ENCODE measurements around the gene LYAR. TPM values are rescaled to one million over a fixed set of nuclear protein-coding genes. Genes with fewer than 3 reads are reported as not detected.

Gene LYAR, protein sequence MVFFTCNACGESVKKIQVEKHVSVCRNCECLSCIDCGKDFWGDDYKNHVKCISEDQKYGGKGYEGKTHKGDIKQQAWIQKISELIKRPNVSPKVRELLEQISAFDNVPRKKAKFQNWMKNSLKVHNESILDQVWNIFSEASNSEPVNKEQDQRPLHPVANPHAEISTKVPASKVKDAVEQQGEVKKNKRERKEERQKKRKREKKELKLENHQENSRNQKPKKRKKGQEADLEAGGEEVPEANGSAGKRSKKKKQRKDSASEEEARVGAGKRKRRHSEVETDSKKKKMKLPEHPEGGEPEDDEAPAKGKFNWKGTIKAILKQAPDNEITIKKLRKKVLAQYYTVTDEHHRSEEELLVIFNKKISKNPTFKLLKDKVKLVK
- 10 to 100 TPM in 1 of 2 donors, 1 to 10 TPM in 1; 9.0 to 19.1 TPM for total RNA-seq

DNA sequence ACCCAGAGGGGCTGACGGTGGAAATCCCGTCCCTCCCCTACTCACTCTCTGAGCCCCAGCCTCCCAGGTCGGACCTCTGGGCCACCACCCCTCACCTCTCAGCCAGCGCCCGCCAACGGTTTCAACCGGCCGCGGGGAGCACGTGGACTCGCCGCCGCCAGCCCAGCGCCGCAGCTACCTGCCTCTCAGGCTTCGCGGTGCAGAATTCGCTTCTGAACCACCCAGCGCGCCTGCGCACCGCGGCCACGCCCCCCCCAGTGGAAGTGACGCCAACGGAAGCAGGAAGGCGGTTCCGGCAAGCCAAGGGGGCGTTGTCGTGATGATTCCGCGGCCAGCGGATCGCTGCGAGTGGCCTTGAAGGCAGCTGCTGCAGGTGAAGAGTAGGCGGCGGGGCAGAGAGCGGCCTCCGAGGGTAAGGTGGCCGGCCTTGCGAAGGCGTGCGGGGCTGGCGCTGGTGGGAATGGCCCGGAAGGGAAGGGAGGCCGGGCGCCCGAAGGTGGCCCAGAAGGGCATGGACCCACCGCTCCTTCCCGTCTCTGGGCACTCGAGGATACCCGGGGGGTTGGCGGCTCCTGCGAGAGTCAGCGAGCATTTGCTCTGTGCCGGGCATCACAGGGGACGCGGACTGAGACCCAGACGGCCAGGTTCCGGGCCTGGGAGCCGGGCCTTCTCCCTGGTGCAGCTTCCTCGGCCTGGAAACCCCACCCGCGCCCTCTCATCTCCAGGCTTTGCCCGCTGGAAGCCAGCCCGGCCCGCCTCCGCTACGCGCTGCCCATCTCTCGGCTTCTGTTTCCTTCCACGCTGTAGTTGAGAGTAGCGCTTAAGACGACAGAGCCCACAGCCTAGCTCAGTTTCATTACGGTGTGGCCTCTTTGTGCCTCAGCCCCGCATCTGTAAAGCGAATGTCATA, at the start of gene LYAR, which contains the start of gene ZBTB49:
TSS of gene LYAR (minus strand) at position 214 of the 910 bp plus-strand sequence. CDS start 6,412 bp downstream, outside the sequence.
TSS of gene ZBTB49 (plus strand) at position 311 of the 910 bp plus-strand sequence. CDS start 9,695 bp downstream, outside the sequence.
- peaks cover 7% of the 10 kb centered on the region for H3K4me1 ChIP-seq (replicated peaks)
- no peaks in the 10 kb centered on the region for H3K9me3 ChIP-seq
- intact Hi-C loops (cut with DNase I), result loop anchor here (2.0 kb wide), 1 partner anchor 41 kb away; the partner anchor contains the start of gene TMEM128
- no peaks in the 10 kb centered on the region for H3K36me3 ChIP-seq
- under 1% methylated on average over 77 of the region's 77 CpGs for WGBS
- H3K4me3 ChIP-seq, result peak within 1 kb of the TSS; percentile 75 to 85
- H3K27ac ChIP-seq, result peak within 1 kb of the TSS; percentile 68 to 69
- peak; percentile 90 for DNase-seq (ENCODE audit: low spot score)
- H3K27me3 ChIP-seq (replicated peaks; ENCODE audit: insufficient read depth), result no peaks in the 10 kb centered on the region
- peak; percentile 68 for TF ChIP-seq POLR2A (IDR thresholded peaks at IDR 0.05)
- peak; percentile 99 for TF ChIP-seq POLR2AphosphoS5 (IDR thresholded peaks at IDR 0.05)
- TF ChIP-seq, protein P1, sequence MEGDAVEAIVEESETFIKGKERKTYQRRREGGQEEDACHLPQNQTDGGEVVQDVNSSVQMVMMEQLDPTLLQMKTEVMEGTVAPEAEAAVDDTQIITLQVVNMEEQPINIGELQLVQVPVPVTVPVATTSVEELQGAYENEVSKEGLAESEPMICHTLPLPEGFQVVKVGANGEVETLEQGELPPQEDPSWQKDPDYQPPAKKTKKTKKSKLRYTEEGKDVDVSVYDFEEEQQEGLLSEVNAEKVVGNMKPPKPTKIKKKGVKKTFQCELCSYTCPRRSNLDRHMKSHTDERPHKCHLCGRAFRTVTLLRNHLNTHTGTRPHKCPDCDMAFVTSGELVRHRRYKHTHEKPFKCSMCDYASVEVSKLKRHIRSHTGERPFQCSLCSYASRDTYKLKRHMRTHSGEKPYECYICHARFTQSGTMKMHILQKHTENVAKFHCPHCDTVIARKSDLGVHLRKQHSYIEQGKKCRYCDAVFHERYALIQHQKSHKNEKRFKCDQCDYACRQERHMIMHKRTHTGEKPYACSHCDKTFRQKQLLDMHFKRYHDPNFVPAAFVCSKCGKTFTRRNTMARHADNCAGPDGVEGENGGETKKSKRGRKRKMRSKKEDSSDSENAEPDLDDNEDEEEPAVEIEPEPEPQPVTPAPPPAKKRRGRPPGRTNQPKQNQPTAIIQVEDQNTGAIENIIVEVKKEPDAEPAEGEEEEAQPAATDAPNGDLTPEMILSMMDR (IDR thresholded peaks at IDR 0.05), result peak in 1 of 4 experiments; percentile 10

DNA sequence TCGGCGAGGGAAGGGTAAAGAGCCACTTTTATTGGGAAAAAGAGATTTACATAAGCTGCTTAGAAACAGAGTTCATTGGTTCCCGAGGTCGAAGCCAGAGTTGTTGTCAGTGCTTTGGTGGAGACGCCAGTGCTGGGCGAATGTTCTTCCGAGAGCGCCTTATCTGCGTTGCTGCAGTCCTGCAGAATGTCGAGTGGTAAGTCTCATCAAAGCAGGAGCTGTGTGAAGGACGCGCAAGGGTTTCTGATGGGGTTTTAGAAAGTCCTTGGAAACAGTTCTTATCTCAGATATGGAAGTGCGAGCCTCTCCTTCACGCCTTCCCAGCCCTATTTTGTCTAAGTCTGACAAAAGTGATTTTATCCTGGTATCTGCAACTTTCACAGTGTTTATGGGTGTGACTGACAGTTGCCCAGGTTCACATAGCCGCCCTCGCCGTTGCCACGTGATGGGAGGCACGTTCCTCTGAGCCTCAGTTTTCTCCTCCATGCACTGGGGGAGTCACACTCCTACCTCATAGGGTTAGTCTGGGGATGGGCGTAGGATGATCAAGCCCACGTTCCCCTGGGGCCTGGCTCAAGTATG, 49.6 kb upstream of the LYAR start:
- Histone ChIP-seq H3K36me3 (no peaks in the 10 kb centered on the region), H3K27ac (no peak overlapping the region), H3K9me3 (no peaks in the 10 kb centered on the region), H3K27me3 (replicated peaks; ENCODE audit: insufficient read depth) (no peaks in the 10 kb centered on the region), H3K4me1 (replicated peaks) (no peaks in the 10 kb centered on the region), H3K4me3 (no peak overlapping the region)
- DNase-seq (ENCODE audit: low spot score), result no peak
- 51% methylated on average over 21 of the region's 21 CpGs for WGBS
- TF ChIP-seq POLR2AphosphoS5 (IDR thresholded peaks at IDR 0.05), result no peak
- TF ChIP-seq POLR2A (IDR thresholded peaks at IDR 0.05), result no peak
- TF ChIP-seq, protein P1 (IDR thresholded peaks at IDR 0.05), result no peak
- intact Hi-C loops (cut with DNase I), result no loop called here

DNA sequence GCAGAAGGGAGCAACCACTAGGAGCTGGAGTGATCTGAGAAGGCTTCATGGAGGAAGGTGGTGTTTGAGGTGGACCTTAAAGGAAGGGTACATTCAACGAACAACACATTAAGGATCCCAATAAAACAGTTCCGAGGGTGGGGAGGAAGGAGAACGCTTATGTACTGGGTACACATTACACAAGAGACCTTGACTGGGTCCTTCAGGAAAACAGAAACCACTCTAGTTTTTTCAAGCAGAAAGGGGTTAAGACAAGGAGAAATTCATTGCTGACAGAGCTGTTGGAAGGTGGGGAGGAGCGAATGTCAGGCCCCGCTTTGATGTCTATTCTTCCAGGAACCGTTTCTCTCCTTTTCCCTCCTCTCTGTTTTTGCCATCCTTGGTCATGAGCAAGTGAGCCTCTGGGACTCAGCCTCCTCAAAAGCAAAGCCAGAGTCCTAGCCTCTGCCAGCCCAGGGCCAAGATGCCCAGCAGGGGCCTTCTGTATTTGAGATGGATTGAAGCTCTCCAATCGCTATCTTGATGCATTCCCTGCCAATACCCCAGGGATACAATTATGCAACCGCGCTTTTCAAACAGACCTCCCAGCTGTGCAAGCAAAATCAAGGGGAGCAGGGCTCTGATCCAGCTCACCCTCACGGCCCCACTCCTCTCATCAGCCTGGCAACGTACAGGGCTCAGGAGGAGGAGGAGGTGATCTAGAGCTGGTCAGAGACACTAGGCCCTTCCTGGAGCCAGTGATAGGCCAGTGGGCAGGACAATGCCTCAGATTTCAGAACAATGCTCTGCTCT, 48.5 kb upstream of the LYAR start:
- WGBS, result 39% methylated on average over 11 of the region's 11 CpGs

More for the DNA sequence above, 48.5 kb upstream of the LYAR start:
- no peak for TF ChIP-seq POLR2AphosphoS5 (IDR thresholded peaks at IDR 0.05)
- no peak for TF ChIP-seq POLR2A (IDR thresholded peaks at IDR 0.05)
- TF ChIP-seq, protein P1 (IDR thresholded peaks at IDR 0.05), result no peak
- no peaks in the 10 kb centered on the region for H3K36me3 ChIP-seq
- no peaks in the 10 kb centered on the region for H3K9me3 ChIP-seq
- H3K27ac ChIP-seq, result no peak overlapping the region
- no peak for DNase-seq (ENCODE audit: low spot score)
- H3K27me3 ChIP-seq (replicated peaks; ENCODE audit: insufficient read depth), result no peaks in the 10 kb centered on the region
- H3K4me3 ChIP-seq, result no peak overlapping the region
- intact Hi-C loops (cut with DNase I), result no loop called here
- no peaks in the 10 kb centered on the region for H3K4me1 ChIP-seq (replicated peaks)
